DMS114 treated with DMSO at 0.1 percent for 48 hours (cell line): ENCODE results near the gene HIP1.
"Not testable (repeated sequence)": the region's sequence is repeated elsewhere in the genome, so short reads cannot be mapped to it uniquely, and the experiment has no call there.

Source experiments
- DNase-seq: peaks from one replicate; lab custom pipeline; 2025; ENCODE audit not compliant: unreplicated experiment; lab: John Stamatoyannopoulos, UW

Gene HIP1

DNA sequence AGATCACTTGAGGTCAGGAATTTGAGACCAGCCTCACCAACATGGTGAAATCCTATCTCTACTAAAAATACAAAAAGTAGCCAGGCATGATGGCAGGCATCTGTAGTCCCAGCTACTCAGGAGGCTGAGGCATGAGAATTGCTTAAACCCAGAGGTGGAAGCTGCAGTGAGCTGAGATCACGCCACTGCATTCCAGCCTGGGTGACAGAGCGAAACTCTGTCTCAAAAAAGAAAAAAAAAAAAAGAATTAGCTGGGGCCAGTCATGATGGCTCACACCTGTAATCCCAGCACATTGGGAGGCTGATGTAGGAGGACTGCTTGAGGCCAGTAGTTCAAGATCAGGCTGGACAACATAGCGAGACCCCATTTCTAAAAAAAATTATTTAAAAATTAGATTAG lies 21.0 kb downstream of the HIP1 start:
- DNase-seq = not testable (repeated sequence)

DNA sequence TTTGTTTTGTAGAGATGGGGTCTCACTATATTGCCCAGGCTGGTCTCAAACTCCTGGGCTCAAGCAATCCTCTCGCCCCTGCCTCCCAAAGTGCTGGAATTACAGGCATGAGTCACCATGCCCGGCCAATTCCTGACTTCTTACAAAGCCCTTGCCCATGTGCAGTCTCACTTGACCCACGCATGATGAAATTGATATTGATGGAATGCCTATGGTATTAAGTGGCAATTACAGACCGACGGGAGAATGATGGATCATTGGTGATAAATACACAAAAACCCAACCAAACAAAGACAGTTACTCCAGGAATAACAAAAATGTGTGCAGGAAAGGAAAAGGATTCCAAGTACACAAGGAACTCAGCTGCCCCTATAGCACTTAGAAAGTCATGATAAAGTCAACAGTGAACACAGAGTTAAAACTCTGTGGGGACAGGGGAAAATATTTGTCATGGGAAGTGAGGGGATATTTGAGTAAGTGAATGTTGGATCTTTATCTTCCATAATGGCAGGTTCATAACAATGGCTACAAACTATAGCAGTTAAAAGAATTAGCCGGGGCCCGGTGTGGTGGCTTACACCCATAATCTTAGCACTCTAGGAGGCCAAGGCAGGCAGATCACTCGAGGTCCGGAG lies 21.6 kb downstream of the HIP1 start:
- no peak for DNase-seq

DNA sequence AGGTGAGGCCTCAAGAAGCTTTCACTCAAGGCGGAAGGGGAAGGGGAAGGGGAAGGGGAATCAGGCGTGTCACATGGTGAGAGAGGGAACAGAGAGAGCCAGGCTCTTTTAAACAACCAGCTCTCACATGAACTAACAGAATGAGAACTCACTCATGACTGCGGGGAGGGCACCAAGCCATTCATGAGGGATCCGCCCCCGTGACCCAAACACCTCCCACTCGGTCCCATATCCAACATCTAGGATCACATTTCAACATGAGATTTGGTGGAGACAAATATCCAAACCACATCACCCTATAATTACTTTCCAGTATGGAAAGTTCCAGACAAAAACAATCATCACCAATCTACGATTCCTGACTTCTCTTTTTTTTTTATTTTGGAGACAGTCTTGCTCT lies 22.9 kb downstream of the HIP1 start:
- no peak for DNase-seq

DNA sequence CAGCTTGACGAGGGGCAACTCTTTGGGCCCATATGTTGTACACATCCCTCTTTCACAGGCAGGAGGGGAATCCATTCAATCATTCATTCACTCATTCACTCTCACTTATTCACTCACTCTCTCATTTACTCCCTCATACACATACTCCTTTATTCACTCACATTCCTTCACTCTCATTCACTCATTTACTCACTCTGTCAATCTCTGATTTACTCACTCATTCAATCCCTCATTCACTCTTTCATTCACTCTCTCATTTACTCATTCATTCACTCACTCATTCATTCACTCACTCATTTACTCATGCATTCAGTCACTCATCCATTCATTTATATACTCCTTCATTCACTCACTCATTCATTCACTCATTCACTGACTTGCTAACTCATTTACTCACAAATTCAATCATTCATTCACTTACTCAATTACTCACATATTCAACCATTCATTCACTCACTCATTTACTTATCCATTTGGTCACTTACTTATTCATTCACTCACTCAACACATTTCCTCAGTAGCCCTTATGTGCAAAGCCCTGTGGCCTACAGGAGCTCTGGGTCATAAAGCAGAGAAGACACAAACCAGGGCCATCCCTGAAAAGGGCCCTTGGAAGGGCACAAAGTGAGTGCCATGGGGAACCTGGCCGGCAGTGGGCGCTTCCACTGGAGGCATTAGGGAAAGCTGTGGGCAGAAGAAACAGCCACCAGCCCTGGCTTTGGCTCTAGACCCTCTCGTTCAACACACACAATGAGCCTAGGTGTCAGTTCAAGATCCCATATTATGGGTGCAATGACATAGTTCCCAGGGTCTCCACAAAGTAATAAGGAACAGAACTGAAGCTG lies 26.0 kb downstream of the HIP1 start:
- no peak for DNase-seq

DNA sequence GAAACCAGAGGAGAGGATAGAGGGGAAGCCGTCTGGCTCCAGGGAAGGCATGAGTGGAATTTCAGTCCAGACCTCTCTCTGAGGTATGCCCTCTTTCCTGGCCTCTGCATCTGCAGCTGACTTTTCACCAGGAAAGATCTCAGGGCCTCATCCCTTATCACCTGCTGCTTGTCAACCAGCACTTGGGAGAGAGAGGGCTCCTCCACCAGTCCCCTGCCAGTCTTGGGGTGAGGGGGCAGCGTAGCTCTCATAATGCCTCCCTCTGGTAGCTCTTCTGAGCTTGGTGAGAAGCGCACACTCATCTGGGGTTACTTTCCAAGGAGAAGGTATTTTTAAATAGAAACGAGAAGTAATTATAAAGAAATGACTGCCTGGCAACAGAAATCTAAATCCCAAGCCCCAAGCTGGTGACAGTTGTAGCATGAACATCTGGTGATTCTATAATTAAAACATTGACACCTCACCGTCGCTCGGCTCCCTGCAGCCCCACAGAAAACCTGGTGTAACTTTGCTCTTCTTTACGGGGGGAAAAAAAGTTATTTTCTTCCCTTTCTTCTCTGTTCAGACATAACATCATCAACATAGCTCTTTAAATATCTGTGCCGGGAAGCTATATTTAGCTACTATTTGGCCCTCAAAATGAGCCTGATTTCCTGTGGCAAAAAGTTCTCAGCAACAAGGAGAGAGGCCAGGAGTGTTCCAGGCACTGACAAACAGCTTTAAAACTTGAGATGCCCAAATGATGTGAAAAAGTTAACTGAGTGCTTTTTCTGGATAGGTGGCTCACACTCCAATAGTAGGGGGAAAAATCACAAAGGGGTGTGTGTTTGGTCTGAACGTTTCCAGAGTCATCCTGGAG lies 26.9 kb downstream of the HIP1 start:
- no peak for DNase-seq

DNA sequence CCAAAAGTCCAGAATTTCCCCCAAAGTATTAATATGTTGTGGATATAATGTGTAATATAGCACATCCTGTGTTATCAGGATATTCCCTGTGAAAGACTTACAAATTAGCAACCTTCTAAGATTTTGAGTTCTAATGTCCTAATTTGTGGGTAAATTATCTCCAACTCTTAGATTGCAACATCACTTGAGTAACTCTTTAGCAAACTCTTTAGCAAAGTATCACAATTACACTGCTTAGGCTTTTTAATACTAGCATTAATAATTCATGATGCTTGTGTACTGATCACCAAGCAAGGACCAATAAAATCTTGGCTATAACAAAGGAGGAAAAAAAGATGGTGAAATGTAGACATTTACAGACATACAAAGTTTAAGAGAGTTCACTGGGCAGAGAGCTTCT lies 27.7 kb downstream of the HIP1 start:
- DNase-seq = no peak

DNA sequence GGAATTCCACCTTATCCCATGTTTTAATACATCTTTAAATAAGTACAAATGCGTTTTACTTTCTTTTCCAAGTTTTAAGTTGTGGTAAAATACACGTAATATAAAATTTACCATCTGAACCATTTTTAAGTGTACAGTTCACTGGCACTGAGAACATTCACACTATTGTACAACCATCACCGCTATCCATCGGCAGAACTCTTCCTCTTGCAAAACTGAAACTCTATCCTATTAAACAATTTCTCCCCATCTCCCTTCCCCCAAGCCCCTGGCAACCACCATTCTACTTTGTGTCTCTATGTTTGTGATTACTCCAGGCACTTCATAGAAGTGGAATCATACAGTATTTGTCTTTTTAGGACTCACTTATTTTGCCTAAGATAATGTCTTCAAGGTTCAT lies 33.8 kb downstream of the HIP1 start:
- no peak for DNase-seq

DNA sequence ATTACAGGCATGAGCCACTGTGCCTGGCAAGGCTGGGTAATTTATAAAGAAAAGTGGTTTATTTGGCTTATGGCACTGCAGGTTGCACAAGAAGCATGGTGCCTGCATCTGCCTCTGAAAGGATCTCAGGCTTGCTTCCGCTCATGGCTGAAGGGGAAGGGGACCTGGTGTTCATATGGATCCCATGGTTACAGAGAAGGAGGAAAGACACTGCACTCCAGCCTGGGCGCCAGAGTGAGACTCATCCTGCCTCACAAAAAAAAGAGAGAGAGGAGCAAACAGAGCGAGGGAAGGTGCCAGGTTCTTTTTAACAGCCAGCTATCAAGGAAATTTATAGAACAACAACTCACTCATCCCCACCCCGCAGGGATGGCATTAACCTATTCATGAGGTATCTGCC lies 36.2 kb downstream of the HIP1 start:
- no peak for DNase-seq

DNA sequence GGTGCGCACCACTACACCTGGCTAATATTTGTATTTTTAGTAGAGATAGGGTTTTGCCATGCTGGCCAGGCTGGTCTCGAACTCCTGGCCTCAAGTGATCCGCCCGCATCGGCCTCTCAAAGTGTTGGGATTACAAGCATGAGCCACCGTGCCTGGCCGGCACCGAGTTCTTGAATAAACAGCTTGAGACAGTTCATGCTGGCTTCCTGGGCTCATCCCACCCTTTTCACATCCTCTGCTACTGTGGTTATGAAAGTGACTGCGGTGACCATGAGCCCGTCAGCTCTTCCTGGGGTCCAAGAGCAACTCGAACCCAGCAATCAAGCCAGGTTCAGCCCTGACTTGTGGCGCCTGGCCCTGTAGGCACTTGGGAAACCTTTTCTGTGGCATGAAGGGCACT lies 38.7 kb downstream of the HIP1 start:
- no peak for DNase-seq

DNA sequence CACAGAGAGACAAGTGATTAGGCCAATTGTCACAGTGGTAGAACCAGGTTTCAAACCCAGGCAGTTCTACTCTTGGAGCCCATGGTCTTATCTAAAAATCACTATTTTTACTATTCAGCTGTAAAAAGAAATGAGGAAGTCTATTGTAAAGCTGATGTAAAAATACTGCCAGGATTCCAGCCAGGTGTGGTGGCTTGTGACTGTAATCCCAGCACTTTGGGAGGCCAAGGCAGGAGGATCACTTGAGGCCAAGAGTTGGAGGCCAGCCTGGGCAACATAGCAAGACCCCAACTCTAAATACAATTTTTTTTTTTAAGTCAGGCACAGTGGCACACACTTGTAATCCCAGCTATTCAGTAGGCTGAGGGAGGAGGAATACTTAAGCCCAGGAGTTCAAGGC lies 40.4 kb downstream of the HIP1 start:
- DNase-seq = no peak

DNA sequence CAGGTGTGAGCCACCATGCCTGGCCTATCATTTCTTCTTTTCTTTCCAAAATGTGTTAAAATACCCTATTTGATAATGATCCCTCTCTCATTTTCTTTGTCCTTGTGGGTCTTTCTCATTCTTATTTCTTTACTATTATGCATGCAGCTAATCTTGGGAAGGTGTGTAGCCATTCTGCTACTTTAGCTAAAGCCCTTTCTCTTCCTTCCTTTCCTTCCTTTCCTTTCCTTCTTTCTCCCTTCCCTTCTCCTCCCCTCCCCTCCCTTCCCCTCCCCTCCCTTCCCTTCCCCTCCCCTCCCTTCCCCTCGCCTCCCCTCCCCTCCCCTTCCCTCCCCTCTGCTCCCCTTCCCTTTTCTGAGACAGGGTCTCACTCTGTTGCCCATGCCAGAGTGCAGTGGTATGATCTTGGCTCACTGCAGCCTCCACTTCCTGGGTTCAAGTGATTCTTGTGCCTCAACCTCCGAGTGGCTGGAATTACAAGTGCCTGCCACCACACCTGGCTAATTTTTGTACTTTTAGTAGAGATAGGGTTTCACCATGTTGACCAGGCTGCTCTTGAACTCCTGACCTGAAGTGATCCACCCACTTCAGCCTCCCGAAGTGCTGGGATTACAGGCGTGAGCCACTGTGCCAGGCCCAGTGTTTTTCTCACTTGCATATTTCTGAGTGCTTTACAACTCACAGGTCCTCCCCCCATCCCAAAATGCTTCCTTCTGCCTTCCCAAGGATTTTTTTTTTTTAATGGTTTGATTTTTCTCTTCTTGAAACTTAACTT lies 42.3 kb downstream of the HIP1 start:
- no peak for DNase-seq

DNA sequence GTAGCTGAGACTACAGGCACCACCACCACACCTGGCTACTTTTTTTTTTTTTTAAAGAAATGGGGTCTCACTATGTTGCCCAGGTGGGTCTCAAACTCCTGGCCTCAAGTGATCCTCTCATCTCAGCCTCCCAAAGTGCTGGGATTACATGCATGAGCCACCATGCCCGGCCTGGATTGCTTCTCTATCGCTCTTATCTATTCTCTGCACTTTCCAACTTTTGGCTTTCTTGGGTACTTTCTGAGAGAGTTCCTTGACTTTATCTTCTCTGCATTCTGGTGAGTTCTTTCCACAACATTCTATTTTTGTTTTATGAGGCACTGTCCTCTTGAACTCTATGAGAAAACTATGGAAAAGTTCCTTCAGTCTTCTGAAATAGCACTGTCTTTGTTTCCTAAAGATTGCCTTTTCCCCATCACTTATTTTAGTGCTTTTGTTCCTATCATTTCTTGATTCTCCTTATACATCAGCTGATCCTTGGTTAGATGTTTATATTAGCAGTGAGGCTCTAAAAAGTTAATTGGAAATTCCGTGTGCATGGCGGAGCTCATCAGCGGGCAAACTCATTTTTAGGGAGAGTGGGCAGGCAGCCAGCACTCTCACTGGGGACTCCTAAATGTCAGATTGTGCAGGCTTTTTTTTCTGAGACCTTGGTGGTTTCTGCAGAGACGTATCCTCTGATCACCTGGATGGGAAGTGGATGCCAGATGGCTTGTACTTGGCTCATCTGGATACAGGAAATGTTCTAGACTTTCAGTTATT lies 43.9 kb downstream of the HIP1 start:
- no peak for DNase-seq

DNA sequence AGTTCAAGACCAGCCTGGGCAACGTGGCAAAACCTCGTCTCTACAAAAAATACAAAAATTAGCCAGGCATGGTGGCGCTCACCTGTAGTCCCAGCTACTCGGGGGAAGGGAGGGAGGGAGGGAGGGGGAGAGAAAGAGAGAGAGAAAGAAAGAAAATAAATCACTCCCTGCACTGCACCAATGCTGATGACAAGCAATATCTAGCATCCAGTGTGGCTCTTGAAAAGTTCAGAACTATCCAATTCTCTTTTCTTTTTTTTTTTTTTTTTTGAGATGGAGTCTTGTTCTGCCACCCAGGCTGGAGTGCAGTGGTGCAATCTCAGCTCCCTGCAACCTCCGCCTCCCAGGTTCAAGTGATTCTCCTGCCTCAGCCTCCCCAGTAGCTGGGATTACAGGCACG lies 45.1 kb downstream of the HIP1 start:
- not testable (repeated sequence) for DNase-seq

DNA sequence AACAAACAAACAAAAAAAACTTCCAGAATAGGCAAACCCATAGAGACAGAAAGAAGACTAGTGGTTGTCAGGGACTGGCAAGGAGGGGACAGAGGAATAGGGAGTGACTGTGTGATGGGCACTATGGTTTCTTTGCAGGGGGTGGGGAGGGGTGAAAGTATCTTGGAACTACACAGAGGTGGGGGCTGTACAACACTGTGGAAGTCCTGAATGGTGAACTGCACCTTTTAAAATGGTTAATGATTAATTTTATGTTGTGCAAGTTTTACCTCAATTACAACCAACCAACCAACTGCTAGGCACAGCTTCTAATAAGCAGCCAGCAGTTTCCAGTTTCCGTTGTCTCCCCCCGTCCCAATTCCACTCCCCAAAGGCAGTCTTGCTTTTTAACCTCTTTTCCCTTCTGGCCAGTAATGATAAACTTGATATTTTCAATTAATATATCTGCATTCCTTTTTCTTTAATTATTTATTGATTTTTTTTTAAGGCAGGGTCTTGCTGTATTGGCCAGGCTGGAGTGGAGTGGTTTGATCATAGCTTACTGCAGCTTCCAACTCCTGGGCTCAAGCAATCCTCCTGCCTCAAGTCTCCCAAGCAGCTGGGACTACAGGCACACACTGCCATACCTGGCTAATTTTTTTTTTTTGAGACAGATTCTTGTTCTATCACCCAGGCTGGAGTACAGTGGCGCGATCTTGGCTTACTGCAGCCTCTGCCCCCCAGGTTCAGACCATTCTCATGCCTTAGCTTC lies 46.8 kb downstream of the HIP1 start:
- DNase-seq = no peak

DNA sequence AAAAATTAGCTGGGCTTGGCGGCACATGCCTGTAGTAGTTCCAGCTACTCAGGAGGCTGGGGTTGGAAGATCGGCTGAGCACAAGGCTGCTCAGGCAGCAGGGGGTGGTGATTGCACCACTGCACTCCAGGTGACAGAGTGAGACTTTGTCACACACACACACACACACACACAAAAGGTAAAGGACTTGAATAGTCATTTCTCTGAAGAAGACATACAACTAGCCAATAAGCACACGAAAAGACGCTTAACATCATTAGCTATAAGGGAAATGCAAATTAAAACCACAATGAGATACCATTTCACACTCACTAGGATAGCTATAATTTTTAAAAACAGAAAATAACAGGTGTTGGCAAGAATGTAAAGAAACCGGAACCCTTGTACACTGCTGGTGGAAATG lies 48.6 kb downstream of the HIP1 start:
- no peak for DNase-seq

DNA sequence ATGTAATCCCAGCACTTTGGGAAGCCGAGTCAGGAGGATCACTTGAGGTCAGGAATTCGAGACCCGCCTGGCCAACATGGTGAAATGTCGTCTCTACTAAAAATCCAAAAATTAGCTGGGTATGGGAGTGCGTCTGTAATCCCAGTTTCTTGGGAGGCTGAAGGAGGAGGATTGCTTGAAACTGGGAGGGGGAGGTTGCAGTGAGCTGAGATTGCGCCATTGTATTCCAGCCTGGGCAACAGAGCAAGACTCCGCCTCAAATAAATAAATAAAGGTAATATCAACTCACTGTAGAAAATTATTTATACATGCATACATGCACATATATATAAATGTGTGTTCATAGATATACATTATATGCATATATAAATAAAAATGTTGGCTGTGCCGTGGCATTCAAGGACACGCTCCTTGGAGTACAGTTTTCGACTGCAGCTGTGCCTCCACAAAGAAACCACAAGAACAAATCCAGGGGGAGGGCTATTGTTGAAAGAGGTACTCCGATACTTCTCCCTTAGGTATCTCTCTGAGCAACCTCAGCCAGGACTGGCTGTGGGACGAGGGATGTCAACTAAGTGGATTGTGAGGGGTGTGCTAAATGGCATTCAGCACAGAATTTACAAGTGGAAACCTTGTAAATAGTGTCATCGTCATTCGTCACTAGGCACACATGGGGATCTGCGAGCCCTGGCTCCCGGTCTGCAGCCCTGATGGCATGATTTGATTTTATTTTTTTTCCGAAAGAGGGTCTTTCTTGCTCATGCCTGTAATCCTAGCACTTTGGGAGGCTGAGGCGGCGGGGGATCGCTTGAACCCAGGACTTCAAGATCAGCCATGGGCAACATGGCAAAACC lies 49.3 kb downstream of the HIP1 start:
- DNase-seq = no peak

DNA sequence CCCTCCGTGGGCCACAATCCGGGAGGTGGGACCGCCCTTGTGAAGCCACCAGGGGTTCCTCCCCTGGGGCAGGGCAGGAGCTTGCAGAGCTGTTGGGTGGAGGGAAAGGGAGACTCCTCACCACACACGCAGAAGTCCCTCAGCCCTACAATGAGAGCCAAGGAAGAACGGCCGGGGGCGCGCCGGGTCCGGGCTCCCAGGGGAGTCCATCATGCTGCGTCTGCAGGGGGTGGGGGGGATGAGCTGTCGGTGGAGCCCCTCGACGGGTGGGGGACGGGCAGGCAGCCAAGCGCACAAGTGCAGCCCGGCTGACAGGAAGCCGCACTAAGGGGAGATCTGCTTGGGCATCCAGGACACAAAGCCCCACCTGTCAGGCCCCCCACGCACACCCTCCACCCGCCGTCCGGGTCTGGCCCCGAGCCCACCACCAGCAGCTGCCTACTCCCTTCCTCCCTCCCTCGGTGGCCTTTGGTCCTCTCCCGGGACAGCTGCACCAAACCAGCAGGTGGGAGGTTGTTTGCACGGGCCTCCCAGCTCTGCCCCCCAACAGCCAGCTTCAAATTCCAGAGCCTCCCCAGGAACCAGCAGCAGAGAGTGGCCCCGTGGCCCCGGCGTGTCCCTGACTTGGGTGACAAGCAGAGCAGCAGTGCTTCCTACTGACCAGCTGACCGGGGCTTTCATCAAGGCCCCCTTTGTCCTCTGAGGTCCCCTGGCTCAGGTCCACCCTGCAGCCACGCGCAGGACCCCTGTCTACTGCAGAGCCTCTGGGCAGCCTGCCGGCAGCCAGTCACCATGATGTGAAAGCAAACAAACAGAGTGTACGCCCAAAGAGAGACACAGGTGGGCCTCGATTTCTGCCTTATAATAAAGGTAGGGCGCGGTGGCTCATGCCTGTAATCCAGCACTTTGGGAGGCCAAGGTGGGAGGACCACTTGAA lies 50.3 kb downstream of the HIP1 start:
- no peak for DNase-seq
